GM10266 (cell line): Measurements from ENCODE around the gene PLEKHH2.

Source experiments
- DNase-seq: peaks from one replicate; pipeline ENCODE4 v3.0.0; 2012; ENCODE audit errors: extremely low spot score
- TF ChIP-seq, protein P1 (sequence below): IDR thresholded peaks from 2 replicates; pipeline ENCODE4 v1.5.1; 2012; ENCODE audit warnings: mild to moderate bottlenecking, low read depth; ENCODE audit not compliant: control insufficient read depth, insufficient read depth; ENCODE audit errors: missing control alignments

Gene PLEKHH2

DNA sequence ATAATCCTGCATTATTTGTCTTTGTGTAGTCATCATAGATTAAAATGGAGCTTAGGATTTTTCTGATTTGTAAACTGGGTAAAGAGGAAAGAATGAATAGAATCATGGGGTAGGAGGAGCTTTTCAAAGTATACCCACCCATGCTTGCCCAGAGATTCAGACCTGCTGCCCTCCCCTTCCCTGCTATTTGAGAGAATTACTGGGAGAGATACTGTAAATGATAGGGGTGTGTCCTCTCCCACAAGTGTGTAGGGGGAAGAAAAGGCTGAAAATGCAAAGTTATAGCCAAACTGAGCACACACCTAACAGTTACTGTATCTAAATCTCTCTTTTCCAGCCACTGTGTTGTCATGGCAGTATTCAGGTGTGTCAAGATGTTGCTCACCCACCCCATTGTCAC lies 115.2 kb downstream of the PLEKHH2 start:
- TF ChIP-seq, protein P1, sequence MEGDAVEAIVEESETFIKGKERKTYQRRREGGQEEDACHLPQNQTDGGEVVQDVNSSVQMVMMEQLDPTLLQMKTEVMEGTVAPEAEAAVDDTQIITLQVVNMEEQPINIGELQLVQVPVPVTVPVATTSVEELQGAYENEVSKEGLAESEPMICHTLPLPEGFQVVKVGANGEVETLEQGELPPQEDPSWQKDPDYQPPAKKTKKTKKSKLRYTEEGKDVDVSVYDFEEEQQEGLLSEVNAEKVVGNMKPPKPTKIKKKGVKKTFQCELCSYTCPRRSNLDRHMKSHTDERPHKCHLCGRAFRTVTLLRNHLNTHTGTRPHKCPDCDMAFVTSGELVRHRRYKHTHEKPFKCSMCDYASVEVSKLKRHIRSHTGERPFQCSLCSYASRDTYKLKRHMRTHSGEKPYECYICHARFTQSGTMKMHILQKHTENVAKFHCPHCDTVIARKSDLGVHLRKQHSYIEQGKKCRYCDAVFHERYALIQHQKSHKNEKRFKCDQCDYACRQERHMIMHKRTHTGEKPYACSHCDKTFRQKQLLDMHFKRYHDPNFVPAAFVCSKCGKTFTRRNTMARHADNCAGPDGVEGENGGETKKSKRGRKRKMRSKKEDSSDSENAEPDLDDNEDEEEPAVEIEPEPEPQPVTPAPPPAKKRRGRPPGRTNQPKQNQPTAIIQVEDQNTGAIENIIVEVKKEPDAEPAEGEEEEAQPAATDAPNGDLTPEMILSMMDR = no peak
- no peak for DNase-seq

DNA sequence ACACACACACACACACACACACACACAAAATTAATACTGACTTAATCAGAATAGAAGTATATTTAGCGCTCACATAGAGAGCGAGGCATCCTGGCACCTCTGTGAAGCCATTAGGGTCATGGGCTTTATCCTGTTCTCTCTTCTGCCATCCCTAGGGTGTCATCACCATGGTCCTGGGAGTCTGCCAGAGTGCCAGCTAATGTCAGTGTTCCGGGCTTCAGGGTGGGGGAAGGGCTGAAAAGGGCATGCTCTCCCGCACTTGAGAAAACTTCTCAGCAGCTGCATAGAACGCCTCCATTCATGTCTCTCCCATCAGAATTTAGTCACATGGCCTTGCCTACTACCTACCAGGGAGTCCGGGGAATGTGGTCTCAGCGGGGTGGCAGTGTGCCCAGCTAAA lies 117.1 kb downstream of the PLEKHH2 start:
- TF ChIP-seq, protein P1 = no peak
- no peak for DNase-seq

DNA sequence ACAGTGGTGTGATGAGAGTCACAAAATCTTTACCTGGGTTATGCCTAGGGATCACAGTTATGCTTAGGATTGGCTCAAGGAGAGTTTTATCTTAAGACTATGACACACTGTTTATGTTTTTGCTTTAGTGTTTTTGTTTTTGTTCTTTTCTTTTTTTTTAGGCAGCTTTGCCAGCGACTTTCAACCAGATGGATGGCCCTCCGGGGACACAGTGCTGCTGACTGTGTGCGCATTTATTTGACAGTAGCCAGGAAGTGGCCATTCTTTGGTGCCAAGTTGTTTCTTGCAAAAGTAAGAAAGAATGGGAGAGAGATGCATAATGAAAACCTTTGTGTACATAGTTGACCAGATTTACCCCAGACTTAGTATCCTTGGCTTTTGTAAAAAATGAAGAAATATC lies 121.7 kb downstream of the PLEKHH2 start:
- TF ChIP-seq, protein P1 = no peak
- DNase-seq = no peak

DNA sequence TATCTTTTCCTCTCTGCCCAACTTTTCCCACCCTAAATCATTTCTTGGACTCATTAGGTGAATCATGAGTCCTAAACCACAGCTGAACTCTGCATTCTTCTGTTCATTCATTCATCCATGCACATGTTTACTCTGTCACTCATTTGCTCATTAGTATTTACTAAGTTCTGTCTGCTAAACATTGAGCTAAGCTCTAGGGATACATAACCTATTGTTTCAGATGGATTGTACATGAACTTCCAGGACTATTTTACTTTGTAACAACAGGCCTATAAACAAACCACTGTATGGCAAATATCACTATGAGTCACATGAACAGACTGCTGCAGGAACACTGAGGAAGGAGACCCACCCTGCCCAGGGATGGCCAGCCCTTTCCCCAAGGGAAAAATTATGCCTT lies 122.1 kb downstream of the PLEKHH2 start:
- TF ChIP-seq, protein P1 = no peak
- no peak for DNase-seq

DNA sequence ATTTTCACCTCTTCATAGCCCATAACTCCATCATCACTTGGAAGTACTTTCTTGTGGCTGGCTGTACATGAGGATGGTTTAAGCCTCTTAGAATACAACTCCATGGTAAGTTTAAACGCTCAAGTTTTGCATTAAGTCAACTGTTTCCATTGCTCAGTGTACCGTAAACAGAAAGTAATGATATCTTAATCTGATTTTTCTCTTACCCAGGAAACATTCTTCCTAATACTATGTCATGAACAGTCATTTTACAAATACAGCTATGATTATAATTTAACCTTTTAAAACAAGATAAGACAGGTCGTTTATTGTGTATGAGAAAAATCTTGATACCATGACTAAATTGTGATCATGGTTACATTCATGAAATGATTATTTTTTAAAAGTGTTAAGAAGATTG lies 125.2 kb downstream of the PLEKHH2 start:
- TF ChIP-seq, protein P1 = no peak
- DNase-seq = no peak

DNA sequence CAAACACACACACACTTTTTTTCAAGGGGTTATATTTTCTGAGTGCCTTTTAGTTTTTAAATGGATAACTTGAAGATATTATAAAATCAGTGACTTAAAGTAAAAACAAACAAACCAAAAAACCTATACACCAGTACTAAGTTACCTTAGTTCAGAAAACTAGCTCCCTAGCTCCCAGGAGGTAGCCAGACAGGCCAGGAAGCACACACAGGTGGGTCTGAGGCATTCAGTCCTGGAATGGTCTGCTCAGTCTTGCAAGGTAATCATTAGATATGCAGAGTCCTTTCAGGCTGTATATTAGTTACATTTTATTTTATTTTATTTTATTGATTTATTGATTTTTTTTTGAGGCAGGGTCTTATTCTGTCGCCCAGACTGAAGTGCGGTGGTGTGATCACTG lies 126.0 kb downstream of the PLEKHH2 start:
- no peak for DNase-seq
- TF ChIP-seq, protein P1 = no peak

DNA sequence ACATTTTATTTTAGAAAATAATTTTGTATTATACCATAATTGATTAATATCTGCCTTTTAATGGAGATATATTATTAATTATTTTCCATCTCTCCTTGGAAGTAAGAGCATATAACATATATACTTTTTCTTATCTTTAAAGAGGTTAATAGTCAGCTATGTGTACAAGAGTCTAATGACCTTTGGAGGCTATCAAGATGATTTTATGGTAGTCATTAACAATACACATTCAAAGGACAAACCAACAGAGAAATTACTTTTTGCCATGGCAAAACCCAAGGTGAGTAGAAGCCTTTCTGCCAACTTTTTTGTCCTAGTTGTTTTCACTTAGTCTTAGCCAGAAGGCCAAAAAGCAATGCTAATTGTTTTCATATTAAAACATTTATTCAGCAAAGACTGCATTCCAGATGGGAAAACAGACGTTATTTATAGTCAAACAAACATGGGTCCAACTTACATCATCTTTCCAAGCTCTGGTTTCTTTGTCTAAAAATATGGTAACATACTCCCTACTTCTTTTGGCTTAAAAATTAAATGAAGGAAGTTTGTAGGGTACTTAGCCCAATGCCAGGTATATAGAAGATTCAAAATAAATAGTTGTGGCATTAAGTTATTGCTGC lies 127.1 kb downstream of the PLEKHH2 start:
- TF ChIP-seq, protein P1 = no peak
- DNase-seq = no peak
